BE2C (cell line): ENCODE data around the gene GANAB.

Experiments used
- DNase-seq: peaks from one replicate; pipeline ENCODE4 v3.0.0-alpha.2; 2020
- H3K27me3 ChIP-seq: fragments of 250-450 bp; sonication (Bioruptor Pico); 2 replicates; pipeline ENCODE4 v1.5.1; 2020; ENCODE audit warnings: mild to moderate bottlenecking
- H3K36me3 ChIP-seq: fragments of 250-450 bp; sonication (Bioruptor Pico); 2 replicates; pipeline ENCODE4 v1.5.1; 2020; ENCODE audit warnings: mild to moderate bottlenecking
- H3K4me1 ChIP-seq: fragments of 250-450 bp; sonication (Bioruptor Pico); 2 replicates; pipeline ENCODE4 v1.5.1; 2020
- H3K4me3 ChIP-seq: 2 replicates; pipeline ENCODE4 v1.5.1; 2011; ENCODE audit warnings: low read depth, low read length
- H3K9me3 ChIP-seq: fragments of 250-450 bp; sonication (Bioruptor Pico); 2 replicates; pipeline ENCODE4 v1.5.1; 2020
- CTCF ChIP-seq: IDR thresholded peaks from 2 replicates; pipeline ENCODE4 v1.5.1; 2012; ENCODE audit warnings: mild to moderate bottlenecking, low read depth, low read length

The GANAB gene

GRCh38 chr11:62575837-62576236, 70.6 kb downstream of the GANAB start:
- Histone ChIP-seq H3K4me3 (no peak overlapping the region), H3K9me3 (no peaks in the 10 kb centered on the region), H3K36me3 (peaks cover 23% of the 10 kb centered on the region)

GRCh38 chr11:62575156-62575555, 71.3 kb downstream of the GANAB start:
- DNase-seq, result no peak
- H3K36me3 ChIP-seq, result peaks cover 29% of the 10 kb centered on the region
- peak overlapping the region; percentile 64 for H3K4me3 ChIP-seq
- no peaks in the 10 kb centered on the region for H3K27me3 ChIP-seq
- no peak for TF ChIP-seq CTCF
- no peaks in the 10 kb centered on the region for H3K4me1 ChIP-seq
- no peaks in the 10 kb centered on the region for H3K9me3 ChIP-seq

More at GRCh38 chr11:62575837-62576236, 70.6 kb downstream of the GANAB start:
- Histone ChIP-seq H3K27me3 (no peaks in the 10 kb centered on the region), H3K4me1 (no peaks in the 10 kb centered on the region)
- DNase-seq, result no peak
- no peak for TF ChIP-seq CTCF
